GM18505 (cell line): ENCODE measurements around the gene AANAT.

Experiments used
- ATAC-seq: cut with Tn5 transposase; IDR thresholded peaks from one replicate; pipeline ENCODE4 v1.9.1; 2021; ENCODE audit not compliant: unreplicated experiment
- POLR2A ChIP-seq: IDR thresholded peaks from 4 replicates; pipeline ENCODE4 v1.6.1; 2011; ENCODE audit warnings: borderline replicate concordance; ENCODE audit not compliant: insufficient read depth, insufficient read length; ENCODE audit errors: extremely low read depth

Gene AANAT

DNA sequence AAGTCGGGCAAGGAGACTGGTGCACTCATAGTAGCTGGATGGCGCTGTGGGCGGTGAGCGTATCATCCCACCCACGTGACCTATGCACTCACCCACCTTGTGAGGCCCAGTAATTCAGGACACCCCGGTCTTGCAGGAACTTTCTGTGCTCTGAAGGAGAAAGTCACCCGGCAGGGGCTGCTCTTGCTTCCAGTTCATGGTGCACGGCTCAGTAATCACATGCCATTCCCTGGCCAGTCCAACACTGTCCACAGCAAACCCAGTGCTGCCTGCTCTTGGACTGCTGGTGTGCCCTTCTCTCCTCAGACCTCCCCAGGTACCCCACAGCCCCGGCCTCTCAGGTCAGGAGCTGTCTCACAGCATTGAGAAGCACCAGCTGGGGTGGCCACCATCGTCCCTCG, 50.2 kb downstream of the AANAT start:
- ATAC-seq, result no peak
- no peak for TF ChIP-seq POLR2A

DNA sequence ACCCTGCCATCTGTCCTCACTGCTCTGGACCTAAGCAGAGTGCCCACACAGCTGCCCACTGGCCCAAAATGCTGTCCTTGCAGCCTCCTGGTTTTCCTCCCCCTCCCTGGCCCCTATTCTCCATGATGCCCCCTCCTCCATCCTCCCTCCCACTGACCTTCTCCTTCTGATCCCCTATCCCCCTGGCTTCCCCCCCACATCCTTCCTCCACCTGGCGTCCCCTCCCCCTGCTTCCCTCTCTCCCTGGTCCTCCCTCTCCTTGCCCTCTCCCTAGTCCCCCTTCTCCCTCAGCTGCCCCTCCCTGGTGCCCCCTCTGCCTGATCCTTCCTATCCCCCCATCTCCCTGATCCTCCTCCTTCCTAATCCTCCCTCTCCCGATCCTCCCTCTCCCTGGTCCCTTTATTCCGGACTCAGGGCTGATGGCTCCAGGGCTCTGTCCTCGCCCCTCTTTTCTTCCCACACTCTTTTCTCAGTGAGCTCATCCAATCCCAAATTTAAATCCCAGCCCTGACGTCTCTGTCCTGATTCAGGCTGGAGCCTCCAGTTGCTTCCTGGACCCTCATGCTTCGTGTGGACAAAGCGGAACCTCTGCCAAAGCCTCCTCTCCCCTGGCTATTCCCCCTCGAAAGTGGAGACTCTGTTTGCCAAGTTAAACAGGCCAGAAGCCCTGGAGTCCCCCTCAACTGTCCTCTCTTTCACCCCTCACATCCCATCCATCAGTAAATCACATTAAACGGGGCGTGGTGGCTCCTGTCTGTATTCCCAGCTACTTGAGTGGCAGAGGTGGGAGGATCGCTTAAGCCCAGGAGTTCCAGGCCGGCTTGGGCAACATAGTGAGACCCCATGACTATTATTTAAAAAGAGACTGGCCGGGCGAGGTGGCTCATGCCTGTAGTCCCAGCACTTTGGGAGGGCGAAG, 51.9 kb downstream of the AANAT start:
- no peak for ATAC-seq
- no peak for TF ChIP-seq POLR2A
